ENCODE results near the gene FAM117A.
"Not testable (repeated sequence)": the region's sequence is repeated elsewhere in the genome, so short reads cannot be mapped to it uniquely, and the experiment has no call there.

FAM117A gene

GRCh38 chr17:49762151-49762941 lies 1.6 kb downstream of the FAM117A start:
- DNase-seq, result no peak

GRCh38 chr17:49760932-49761558 lies 2.9 kb downstream of the FAM117A start:
- no peak for DNase-seq

- no peak for DNase-seq
Observed at GRCh38 chr17:49760296-49760695, 3.6 kb downstream of the FAM117A start.

DNA sequence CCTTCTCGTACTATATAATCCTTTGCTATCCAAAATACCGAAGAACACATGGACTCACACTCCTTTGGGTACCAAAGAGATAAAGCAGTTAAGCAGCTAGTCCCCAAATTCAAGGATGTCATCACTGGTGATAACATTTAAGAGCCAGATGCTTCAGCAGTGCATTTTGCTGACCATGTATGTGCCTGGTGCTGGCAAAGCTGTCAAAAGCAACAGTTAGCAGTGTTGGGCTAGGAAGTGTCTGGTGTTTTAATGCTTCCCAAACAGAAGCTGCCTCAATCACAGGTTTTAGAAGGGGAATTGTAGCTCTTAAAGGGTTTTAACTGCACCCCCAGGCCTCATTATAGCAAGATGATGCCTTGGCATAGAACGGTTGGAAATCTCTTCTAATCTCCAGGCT lies 4.7 kb downstream of the FAM117A start:
- DNase-seq, result no peak

- DNase-seq, result not testable (repeated sequence)
Observed at GRCh38 chr17:49758464-49759010, 5.4 kb downstream of the FAM117A start.

- DNase-seq, result no peak
Observed at GRCh38 chr17:49757151-49757777, 6.7 kb downstream of the FAM117A start.

DNA sequence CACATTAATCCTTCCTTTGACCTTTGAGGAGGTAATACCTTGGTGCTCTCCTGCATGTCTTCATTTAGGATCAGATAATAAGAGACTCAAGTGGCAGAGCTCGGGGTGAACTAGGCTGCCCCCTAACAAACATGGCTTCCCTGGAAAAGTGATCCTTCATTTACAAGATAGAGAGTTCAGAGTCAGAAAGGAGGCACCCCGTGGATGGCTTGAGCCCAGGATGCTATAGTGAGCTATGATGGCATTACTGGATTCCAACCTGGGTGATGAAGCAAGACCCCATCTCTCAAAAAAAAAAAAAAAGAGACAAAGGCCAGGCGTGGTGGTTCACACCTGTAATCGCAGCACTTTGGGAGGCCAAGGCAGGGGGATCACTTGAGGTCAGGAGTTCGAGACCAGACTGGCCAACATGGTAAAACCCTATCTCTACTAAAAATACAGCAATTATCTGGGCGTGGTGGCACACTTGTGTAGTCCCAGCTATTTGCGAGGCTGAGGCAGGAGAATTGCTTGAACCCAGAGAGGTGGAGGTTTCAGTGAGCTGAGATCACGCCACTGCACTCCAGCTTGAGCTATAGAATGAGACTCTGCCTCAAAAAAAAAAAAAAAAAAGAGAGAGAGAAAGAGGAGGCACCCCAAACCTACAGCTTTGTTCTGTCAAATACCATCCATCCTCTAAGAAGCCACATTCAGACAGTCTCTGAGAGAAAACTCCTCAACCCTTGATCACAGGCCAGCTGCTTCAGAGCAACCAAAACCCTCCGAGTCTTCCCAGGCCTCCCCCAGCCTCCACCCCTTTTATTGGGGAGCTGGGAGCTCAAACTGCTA lies 7.4 kb downstream of the FAM117A start:
- DNase-seq, result no peak

DNA sequence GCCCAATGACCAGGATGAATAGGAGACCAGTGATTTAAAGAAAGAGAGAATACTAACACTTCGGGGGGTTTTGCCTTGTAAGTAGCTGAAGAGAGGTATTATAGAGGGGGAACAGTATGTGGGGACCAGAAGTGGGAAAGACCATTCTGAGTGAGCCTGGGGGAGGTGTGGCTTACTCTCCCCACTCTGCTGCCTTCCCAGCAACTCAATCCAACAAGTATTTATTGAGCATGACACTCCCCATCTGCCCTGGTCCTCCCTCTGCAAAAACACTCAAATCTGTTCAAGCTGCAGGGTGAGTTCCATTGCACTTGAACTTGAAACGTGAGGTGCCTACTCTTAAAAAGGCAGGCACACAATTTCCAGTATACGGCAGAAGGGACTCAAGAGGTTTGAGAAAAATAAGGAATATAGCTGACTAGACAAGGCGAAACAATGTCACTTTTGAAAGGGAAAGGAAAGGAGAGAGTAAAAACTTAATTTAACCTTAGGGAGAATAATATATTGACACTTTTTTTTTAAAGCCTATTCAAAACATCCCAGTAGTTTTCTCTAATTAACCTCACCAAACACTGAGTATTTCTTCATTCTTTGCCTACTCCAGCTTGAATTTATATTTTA lies 8.2 kb downstream of the FAM117A start:
- no peak for DNase-seq

DNA sequence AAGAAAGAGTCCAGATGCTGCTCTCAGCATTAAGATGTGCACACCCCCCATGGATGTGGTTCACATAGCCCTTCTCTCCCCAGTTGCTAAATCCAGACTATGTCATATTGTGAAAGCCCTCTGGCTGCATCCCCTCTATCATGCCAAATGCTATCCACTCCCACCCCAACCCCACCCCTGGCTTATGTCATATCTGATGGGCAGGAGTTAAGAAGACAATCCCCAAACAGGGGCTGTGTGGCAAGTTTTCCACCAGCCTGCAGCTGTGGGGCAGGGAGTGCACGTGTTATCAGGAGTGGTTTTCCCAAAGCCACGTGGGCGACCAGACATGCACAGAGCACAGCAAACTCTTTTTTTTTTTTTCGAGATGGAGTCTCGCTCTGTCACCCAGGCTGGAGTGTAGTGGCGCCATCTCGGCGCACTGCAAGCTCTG lies 10.0 kb downstream of the FAM117A start:
- DNase-seq, result no peak

DNA sequence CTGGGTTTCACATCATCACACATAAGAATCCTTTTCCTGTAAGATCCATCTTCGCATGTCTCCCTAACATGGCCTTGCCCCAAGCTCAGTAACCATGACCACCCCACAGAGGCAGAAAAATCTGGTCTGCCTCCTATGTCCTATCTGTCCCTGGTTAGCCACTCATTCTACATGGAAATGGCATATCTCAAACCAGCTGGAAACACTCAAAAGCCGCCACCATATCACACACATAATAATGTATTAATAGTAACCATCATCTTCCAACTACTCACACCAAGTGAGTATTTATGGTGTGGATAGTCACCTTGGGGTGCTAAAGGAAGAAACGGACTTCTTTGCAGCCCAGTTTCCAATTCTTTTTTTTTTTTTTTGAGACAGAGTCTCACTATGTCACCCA lies 11.4 kb downstream of the FAM117A start:
- DNase-seq, result no peak

DNA sequence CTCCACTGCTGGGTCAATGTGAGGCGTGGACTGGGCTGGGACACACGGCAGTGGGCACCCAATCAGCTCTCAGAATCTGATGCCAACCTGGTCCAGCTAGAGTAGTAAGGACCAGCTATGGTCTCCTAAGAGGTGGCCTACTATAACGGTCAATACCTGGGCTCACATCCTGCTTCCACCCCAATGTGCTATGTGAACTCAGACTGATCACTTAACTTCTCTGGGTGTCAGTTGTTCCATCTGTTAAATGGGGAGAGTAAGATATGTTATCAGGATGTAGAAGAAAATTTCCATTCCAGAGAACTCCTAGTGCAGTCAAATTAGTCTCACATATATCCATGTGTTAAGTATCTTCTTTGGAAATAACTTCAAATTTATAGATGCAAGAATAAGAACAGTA lies 14.2 kb downstream of the FAM117A start:
- no peak for DNase-seq

- no peak for DNase-seq
Observed at GRCh38 chr17:49748791-49749190, 15.1 kb downstream of the FAM117A start.

- no peak for DNase-seq
Observed at GRCh38 chr17:49748223-49748622, 15.7 kb downstream of the FAM117A start.

- no peak for DNase-seq
Observed at GRCh38 chr17:49747632-49748031, 16.3 kb downstream of the FAM117A start.

GRCh38 chr17:49746791-49747490 lies 17.0 kb downstream of the FAM117A start:
- no peak for DNase-seq

GRCh38 chr17:49745175-49746139 lies 18.5 kb downstream of the FAM117A start:
- no peak for DNase-seq

GRCh38 chr17:49742166-49742638 lies 21.7 kb downstream of the FAM117A start:
- DNase-seq, result no peak

DNA sequence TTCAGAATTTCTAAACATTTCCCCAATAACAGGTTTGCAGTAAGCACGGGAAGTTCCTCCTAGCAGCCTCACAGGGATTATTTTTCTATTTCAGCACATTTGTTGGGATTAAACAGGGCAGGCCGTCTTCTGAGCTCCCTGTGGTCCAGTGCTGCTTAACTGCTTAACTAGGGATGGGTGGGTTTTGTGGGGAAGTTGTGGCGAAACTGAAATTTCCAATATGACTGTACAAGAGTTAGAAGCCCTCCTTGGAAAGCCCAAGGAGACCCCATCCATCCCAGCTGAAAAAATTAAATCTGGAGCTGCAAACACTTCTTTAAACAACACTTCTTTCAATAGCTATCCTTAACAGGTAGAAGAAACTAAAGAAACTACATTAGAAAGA lies 22.2 kb downstream of the FAM117A start:
- no peak for DNase-seq

- no peak for DNase-seq
Observed at GRCh38 chr17:49741009-49741691, 22.8 kb downstream of the FAM117A start.
